ENCODE measurements around the gene EARS2.
A peak's percentile ranks its signal among the peaks of the same experiment; 100 is the strongest.
"Not testable (repeated sequence)": the region's sequence is repeated elsewhere in the genome, so short reads cannot be mapped to it uniquely, and the experiment has no call there.

EARS2 gene

DNA sequence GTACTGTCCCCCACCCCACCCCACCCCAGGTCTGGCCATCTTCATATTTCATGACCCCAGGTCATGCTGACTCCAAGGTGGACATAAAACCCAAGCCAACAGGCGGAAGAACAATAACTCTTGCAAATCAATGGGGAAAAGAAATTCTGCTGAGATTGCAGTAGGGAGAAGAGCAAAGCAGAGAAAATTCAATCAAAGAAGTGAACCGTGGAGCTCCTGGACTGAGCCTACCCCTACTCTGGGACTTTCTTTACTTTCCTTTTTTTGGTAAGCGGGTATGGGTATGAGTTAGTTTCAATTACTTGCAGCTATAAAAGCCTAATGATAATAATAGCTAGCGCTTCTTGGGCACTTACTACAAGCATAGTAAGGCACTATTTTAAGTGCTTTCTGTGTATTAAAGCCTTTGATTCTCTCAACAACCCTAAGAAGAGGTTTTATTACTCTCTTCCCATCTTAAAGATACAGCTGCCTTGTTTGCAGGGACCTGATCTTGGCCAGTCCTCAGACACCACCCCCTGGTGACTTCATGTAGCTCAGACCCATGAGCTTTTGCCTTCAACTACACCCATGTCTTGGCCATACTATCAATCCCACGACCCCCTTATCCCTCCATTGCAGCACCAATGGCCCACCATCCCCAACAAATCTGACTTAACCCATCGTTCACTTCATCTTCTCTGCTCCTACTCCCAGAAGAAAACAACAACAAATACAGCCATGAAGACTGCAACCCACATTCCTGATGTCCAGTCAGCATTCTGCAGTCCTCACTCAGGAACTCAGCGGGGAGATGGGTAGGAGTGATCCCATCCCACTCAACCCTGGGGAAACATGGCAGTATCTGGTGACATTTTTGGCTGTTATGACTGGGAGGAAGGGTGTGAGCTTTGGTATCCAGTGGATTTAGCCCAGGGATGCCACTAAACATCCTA, 51.2 kb downstream of the EARS2 start:
- no peak for DNase-seq (ENCODE audit: low spot score)

DNA sequence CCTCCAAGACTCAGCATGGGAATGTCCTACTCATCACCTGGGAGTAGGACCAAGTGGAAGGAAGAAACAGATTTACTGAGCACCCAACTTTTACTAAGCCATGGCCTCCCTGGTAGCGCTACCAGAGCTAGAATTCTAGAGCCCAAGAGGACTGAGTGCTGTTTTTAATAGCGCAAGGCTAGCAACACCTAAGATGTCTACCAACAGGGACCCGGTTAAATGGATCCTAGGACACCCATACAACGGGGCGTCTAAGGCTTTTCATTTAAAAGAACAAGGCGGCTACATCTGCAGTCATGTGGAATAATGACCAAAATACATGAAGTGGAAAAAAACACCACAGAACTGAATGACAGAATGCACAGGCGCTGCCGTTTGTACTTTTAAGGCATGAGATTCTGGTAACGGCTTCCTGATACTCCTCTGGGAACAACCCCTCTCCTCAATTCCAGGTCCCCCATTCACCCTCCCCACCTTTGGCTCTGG, 51.9 kb downstream of the EARS2 start:
- no peak for DNase-seq (ENCODE audit: low spot score)

DNA sequence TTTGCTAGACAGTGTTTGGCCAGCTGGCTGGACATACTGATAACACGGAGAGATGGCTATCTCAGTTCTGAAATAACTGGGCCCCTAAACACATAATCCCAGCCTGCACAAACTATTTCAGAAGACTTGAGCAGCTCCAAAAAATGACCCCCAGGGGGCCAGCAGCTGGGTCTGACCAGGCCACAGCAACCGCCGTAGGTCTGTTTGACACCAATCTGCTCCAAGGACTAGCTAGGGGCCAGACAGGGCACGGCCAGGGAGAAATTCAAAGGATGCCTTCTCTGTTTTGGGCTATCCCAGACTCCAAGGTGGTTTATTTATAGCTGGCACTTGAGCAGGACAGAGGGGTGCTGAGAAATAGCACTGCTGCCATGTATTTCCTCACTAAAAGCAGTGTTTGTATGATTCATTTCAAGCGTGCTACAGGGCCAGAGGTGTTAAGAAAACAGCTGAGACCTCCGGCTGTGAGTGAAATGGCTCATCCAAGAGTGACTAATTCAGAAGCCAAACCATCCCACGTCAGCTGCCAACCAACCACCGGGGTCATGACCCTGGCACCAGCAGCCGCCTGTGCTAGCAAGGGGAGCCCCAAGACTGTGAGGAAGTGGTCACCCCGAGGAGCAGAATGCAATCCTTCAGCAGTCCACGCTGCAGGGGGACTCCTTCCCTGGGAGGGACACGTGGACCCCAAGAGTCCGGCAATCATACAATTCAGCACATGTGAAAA, 52.5 kb downstream of the EARS2 start:
- peak; percentile 49 for DNase-seq (ENCODE audit: low spot score)

DNA sequence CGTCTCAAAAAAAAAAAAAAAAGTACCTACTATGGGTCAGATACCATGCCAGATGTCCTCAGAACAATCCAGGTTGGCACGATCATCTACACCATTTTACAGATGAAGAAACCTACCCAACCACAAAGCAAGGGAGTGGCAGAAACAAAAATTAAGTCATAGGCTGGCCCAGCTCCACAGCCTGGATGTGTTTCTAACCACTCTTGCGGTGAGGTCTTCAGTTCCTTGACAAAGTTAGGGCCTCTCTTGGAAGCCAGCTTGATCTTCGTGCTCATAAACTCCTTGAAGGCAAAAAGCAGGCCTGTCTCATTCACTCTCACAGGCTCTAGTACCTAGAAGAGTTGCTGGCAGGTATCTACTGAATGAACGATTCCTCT, 53.1 kb downstream of the EARS2 start:
- DNase-seq (ENCODE audit: low spot score) = no peak

DNA sequence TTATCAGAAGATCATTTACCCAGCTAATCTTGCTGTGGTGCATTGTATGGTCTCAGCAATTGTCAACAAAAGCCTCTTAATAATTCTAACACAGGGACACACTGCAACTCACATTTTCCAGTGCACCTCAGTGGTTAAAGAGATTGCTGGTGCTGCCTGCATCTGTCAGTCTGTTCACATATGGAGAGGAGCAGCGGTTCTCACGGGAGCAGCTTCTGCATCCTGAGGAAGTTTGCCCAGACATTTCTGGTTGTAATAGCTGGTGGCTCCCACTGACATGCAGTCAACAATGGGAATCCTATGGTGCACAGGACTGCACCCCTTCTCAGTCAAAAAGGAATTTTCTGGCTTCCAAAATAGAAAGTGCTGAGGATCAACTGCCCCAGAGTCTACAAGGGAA, 54.7 kb downstream of the EARS2 start:
- DNase-seq (ENCODE audit: low spot score) = no peak

DNA sequence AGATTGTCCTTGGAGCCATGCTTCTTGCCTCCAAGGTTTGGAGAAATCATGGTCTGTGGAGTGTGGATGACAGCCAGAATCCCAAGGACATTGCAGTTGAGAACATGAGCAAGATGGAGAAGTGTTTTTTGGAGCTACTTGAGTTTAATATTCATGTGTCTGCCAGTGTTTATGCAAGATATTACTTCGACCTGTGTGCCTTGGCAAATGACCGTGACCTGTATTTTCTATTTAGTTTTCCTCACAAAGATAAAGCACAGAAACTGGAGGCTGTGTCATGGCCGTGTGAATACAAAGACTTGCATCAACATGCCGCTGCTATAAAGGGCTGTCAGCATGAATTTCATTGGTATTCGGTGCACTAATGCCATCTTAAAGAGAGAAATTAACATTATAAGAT, 55.9 kb downstream of the EARS2 start:
- no peak for DNase-seq (ENCODE audit: low spot score)

DNA sequence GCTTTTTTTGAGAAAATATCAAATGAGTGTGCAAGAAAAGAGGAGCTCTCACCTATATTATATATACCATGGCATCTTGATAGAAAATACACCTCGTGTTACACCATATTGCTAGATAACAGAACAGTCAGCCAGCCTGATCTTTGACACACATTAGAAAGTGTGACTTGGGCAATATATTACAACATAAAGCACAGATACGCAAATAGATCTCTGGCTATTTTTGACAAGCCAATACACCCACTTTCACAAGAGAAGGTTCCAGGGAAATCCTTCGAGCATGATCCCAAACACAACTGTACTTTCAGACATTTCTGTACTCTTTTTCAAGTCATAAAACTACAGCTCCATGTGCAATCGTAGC, 56.3 kb downstream of the EARS2 start:
- no peak for DNase-seq (ENCODE audit: low spot score)

DNA sequence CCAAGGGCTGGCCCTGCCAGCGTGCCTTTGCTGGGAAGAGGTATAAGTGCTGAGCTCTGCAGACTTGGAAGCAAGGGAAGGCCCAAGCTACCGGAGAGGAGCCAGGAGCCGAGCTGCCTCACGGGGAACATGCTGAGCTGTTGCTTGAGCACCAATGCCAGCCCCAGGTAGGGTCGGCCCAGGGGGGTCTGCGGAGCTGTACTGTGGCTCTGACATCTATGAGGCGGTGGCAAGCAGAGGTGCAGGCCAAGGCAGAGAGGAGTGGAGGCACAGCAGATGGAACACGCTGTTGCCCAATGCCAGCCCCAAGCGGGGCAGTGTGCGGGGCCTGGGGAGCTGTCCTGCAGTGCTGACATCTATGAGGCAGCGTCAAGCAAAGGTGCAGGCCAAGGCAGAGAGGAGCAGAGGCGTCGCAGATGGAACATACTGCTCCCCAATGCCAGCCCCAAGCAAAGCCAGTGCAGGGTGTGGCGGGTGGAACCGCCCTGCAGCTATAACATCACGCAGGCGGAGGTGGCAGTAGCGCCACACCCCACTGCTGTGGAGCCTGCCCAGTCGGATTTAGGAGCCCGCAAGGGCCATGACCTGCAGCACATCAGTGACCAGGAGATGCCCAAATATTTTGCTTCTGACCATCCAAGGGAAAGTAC, 56.8 kb downstream of the EARS2 start:
- DNase-seq (ENCODE audit: low spot score) = no peak

DNA sequence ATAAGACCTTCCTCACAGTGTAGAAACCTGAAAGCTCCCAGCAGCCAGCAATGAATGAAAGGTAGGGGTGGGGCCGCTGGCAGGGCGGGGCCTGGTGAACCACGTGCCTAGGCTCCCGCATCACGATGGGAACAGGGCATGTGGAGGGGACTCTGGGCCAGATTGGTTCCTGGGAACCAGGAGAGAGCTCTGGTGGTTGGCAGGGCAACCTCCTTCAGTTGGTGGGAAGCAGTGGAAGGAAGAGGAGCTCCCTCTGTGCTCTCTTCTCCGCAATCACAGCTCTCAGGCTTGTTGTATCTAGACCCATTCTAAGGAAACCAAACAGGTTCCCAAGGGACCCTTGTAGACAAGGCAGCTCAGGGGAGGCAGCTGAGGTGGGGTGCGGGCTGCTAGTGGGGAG, 57.3 kb downstream of the EARS2 start:
- DNase-seq (ENCODE audit: low spot score) = no peak

DNA sequence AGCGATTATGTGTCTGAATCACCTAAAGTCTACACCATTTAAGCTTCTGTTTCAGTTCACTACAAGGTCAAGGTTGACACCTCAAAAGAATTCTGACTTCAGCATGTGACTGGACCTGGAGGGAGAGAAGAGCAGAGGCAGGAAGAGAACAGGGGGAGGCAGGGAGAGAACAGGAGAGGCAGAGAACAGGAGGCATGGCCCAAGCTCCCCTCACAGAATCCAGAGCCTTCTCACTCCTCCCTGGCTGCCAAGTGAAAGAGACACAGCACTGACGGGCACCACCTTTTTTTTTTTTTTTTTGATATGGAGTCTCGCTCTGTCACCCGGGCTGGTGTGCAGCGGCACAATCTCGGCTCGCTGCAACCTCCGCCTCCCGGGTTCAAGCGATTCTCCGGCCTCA, 58.3 kb downstream of the EARS2 start:
- no peak for DNase-seq (ENCODE audit: low spot score)

DNA sequence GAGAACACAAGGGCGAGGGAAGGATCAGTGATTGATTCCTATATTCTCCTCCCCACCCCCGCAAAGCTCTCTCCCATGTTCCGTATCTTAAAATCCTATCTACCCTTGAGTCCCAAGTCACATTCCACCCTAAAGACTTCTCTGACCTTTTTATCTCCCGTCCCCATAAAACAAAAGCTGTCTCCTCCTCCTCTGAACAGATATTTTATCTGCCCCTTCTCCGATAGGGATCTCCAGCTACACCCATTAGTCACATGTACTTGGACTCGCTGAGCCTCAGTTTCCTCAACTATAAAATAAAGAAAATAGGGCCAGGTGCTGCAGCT, 59.6 kb downstream of the EARS2 start:
- DNase-seq (ENCODE audit: low spot score) = no peak

DNA sequence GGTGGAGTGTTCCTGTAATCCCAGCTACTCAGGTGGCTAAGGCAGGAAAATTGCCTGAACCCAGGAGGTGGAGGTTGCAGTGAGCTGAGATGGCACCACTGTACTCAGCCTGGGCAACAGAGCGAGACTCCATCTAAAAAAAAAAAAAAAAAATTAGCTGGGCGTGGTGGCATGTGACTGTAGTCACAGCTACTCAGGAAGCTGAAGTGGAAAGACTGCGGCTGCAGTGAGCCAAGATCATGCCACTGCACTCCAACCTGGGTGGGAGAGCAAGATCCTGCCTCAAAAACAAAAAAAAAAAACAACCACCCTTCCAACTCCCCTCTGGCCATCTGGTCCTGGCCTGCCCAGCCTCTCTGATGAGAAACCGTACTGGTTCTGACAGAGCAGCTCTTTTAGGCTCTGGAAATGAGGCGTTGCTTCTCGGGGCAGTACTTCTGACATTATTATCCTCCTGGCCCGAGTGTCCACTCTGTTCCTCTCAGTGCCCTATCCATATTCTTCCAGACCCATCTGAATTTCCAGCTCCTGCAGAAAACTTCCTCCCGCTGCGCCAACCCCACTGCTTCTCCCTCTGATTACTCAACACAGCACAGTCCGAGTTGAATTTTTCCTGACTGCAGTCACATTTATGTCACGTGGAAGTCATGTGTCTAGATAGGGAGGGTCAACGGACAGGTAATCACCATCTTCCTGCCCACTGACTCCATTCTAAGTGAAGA, 60.2 kb downstream of the EARS2 start:
- no peak for DNase-seq (ENCODE audit: low spot score)

DNA sequence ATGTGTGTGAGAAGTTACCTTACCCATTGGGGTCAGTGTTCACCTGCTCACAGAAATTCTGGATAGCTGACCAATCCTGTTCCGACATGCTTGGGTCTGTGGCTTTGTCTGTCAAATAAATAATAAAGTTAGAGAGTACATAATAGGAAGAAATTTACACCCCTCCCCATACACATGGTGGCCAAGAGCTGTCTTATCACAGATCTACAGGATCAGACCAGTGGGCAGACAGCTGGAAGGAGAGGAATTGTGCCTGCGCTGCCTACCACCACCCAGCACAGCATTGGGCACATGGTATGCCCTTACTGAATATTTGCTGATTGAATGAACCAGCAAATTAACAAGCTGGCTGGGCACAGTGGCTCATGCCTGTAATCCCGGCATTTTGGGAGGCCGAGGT, 61.5 kb downstream of the EARS2 start:
- no peak for DNase-seq (ENCODE audit: low spot score)

DNA sequence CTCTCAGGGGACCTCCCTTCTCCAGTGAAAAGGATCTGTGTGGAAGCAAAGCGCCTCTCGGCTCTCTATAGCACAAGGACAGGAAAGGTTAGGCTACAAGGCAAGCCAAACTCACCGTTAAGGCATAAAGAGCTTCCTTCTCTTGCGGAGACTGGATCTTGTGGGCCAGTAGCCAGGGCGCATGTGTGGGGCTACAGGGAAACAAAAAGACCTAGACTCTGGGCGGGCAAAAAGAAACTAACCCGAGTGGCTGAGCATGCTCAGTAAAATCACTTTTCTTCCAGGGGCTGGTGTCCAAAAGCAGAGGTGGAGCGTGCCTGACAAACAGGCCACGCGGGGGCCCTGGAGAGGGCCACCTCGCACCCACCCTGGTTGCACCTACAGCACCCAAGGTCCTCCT, 63.0 kb downstream of the EARS2 start:
- no peak for DNase-seq (ENCODE audit: low spot score)

DNA sequence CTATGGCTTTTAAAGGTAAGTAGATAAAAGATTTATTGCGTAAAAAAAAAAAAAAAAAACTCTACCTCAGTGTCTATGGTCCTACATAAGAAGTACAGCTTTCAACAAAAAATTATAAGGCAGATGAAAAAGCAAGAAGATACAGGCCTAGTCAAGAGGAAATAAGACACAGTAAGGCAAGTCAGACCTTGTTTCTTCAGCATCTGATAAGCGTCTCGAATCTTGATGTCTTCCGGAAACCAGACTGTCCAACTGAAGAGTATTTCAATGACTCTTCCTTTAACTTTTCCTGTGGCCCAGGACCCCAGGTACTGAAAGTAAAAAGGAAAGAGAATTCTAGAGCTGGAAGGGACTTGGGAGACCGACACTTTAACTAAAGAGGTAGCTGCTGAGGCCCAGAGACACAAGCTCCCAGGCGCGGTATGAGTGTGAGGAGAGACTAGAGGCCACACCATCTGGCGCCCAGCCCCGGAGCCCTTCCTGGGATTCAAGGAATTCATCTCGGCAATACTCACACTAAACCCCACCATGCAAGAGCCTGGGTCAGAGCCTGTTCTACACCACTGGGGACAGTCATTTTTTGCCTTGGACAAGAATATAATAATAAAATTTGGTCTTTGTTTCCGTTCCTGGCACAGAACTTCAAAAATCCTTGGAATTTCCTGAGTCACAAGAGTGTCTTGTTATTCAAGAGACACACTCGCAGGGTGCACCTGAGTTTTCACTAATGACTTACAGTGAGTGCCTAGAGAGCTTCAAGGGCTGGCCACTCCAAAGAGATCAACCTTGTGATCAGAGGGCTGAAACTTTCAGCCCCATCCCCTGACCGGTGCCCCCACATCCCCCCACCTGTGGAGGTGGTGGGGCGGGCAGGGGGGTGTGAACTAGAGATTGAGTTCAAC, 65.4 kb downstream of the EARS2 start:
- DNase-seq (ENCODE audit: low spot score) = peak; percentile 2

DNA sequence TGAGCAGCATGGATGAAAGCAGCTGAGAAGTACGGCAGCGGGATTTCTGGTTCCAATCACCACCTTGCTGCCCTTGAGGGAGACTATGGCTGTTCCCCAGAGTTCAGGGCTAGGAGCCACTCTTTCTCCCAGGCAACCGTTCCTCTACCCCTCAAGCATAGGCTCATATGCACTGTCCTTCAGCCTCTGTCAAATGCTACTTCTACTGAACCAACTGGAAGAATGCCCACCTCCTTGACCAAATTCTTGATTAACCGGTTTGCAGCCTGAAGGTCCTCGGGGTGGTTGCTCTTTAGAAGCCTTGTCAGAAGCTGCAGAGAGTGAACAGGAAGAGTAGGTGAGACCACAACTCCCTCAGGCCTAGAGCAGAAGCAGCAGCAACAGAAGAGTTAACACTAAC, 70.7 kb downstream of the EARS2 start:
- DNase-seq (ENCODE audit: low spot score) = no peak

DNA sequence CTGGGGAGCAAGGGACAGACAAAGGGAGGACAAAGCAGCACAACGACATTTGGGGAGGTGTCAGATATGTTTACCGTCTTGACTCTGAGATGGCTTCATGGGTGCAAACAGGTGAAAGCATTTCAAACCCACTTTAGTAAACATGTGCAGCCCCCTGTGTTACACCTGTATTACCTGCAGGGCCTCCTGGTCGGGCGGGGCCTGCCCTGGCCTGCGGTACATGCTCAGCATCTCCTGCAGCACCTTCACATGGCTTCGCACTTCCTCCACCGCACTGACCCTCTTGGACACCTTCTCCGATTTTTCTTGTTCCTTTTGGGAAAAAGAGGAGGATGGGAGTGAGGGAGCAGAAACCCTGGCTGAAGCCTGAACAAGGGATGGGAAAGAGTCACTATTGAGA, 71.3 kb downstream of the EARS2 start:
- no peak for DNase-seq (ENCODE audit: low spot score)

DNA sequence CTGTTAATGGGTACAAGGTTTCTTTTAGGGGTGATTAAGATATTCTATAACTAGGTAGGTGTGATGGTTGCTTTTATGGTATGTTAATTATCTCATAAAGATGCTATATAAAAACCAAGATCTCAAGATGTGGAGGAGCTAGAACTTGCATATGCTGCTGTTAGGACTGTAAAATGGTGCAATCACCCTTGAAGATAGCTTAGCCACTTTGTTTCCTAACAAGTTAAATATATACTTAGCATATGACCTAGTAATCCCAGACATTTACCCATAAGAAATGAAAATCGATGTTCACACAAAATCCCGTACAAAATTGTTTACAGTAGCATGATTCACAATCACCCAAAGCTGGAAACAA, 71.9 kb downstream of the EARS2 start:
- no peak for DNase-seq (ENCODE audit: low spot score)

DNA sequence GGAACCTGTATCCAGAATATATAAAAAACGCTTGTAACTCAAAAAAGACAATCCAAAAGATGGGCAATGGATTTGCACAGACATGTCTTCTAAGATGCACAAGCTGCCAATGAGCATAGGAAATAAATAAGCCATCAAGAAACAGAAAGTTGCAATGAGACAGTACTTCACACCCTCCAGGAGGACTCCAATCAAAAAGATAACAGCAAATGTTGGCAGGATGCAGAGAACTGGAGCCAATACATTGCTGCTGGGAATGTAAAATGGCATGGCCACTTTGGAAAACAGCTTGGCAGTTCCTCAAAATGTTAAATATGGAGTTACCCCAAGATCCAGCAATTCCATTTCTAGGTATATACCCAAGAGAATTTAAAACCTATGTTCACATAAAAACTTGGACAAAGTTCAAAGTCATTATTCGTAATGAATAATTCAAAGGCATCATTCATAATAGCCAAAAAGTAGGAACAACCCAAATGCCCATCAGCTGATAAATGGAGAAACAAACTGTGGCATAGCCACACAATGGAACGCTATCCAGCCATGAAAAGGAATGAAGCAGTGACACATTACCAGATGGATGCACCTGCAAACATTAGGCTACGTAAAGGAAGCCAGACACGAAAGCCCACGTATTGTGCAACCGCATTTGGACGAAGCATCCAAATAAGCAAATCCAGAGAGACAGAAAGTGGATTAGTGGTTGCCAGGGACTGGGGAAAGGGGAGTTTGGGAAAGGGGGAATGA, 72.5 kb downstream of the EARS2 start:
- DNase-seq (ENCODE audit: low spot score) = no peak

DNA sequence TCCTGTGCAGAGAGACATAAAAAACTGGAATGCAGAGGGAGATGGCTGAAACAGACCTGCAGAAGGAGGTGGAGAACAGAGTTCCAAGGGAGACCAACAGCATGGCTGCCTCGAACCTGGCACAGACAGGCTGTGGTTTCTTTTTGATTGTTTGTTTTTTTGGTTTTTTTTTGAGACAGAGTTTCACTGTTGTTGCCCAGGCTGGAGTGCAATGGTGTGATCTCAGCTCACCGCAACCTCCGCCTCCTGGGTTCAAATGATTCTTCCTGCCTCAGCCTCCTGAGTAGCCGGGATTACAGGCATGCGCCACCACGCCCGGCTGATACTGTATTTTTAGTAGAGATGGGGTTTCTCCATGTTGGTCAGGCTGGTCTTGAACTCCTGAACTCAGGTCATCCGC, 73.7 kb downstream of the EARS2 start:
- not testable (repeated sequence) for DNase-seq (ENCODE audit: low spot score)

DNA sequence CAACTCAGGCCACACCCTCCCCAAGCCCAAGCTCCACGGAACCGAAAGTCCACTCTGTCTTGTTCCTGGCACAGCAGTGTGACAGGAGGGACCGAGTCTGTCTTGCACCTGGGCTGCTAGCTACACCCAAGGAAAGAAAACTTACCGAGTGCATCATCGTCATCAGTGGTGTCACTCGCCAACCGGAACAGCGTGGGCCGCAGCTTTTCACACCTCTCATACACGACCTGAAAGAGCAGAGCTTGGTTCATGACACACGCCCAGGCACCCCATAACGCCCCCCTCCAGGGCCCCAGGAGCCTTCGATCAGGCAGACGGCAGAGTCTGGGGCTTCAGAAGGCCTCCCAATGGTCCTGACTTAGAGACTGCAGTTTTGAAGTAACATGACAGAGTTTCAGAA, 74.4 kb downstream of the EARS2 start:
- DNase-seq (ENCODE audit: low spot score) = no peak

All from LoVo (cell line).